ENCODE results near the gene HINFP.
"Not testable (repeated sequence)": the region's sequence is repeated elsewhere in the genome, so short reads cannot be mapped to it uniquely, and the experiment has no call there.

HINFP gene

DNA sequence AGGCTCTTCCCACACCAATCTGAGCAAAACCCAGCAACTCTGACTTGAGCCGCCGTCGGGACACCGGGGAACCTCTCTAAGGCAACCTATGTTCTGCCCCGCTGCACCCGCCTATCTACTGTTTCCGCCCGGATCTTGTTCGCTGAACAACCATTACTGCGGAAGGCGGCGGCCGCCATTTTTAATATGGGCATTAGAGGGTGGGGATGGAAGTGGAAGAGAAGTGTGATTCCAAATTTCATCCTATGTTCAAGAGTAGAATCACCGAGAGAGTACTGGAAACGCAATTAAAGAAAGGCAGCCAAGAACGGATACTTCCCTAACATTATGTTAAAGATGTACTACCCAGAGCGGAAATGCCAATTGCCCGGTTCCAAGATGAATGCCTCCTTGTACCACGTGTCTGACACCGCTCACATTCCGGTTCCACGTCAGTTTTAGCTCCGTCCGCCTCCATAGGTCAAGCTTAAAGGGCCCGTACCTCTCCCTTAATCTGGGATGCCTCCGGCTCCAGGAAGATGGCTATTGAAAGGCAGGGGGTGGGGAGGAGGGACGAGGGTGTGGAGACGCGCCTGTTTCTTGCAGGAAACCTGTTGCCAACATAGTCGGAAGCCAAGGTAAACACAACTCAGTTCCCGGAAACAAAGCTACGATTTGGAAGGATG, 19.5 kb upstream of the HINFP start, which contains the start of gene DPAGT1:
Gene DPAGT1 (minus strand): TSS at position 95 of the 665 bp plus-strand sequence. CDS start 198 bp downstream, outside the sequence.
- FAIRE-seq: peak; percentile 99
- DNase-seq (ENCODE audit: insufficient read length): no peak
- TF ChIP-seq TAF1 (IDR thresholded peaks at IDR 0.05; ENCODE audit: borderline replicate concordance, low read depth, low read length) (peak; percentile 86), POLR2A (IDR thresholded peaks at IDR 0.05; ENCODE audit: low read depth, low read length) (no peak), POLR2AphosphoS5 (IDR thresholded peaks at IDR 0.05; ENCODE audit: low read depth, low read length) (no peak)

DNA sequence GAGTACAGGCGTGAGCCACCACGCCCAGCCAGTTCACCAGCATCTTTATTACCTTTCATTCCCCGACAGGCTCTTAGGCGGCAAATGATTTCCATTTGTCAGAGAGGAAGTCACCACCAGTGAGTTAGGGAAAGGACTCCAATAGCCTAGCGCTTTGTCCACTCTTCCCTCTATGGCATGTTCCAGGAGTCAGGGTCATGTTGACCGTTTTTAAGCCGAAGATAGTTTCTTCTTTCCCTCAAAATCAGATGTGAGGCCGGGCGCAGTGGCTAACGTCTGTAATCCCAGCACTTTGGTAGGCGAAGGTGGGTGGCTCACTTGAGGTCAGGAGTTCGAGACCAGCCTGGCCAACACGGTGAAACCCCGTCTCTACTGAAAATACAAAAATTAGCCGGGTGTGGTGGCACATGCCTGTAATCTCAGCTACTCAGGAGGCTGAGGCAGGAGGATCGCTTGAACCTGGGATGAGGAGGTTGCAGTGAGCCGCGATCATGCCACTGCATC, 18.2 kb upstream of the HINFP start:
- DNase-seq (ENCODE audit: insufficient read length); FAIRE-seq: not testable (repeated sequence)

DNA sequence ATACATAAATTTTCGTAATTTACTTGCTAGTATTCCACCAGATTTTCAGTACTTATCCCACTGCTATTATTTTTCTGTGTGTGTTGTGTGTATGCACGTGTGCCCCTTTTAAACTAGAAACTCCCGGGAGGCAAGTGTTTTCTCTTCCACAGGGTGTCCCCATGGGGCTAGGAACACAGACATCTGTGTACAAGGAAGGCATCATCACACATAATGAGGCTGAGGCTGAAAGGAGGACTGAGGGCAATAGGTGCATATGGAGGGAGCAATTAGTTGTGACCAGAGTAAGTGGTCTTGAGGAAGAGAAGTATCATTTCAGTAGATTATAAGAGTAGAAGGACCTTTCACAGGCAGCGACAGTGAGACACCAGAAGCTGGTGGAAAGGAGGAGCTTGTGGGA, 17.6 kb upstream of the HINFP start:
- no peak for DNase-seq (ENCODE audit: insufficient read length)
- no peak for TF ChIP-seq POLR2A (IDR thresholded peaks at IDR 0.05; ENCODE audit: low read depth, low read length)
- no peak for TF ChIP-seq POLR2AphosphoS5 (IDR thresholded peaks at IDR 0.05; ENCODE audit: low read depth, low read length)
- TF ChIP-seq TAF1 (IDR thresholded peaks at IDR 0.05; ENCODE audit: borderline replicate concordance, low read depth, low read length): no peak
- no peak for FAIRE-seq

DNA sequence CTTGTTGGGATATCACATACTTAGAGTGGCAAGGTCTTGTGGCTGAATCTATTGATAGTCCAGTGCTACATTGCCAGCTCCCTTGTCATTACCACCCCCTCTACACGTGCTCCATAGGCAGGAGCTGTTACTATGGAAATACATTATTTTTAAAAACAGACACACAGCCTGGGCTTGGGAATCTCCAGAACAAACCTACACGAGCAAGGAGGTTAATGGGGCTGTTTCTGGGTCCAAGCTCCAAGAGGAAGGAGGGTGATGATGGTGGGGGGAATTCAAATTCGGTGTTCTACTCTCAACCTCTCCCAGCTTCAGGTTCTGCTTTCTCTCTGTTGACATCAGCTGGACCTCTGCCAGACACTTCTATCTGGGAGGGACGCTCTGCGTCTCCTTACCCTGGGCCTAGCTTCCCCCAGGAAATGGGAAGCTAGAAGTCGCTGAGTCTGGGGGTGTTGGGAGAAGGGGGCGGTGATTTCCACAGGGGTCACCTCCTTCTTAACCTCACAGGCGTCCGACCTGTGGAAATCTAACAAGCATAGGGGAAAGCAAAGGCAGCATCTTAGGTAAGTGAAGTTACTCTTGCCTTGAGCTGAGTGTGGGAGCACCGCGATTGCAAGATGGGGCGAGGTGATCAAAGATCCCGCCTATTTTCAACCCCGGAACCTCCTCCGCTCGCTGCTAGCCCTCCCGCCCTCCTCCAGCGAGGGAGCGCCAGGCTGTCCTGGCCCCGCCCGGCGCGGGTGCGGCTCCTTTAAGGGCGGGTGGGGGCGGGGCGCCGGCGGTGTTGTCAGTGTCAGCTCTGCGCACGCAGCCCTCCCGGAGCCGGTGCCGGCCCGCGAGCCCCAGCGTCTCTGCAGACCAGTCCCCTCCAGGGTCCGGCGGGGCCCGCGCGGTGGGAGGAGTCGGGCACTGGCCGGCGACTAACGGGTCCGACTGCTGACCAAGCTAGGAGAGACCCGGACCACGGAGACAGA, 14.5 kb upstream of the HINFP start, which contains the start of gene C2CD2L:
Gene C2CD2L (plus strand): TSS at position 781 of the 974 bp plus-strand sequence. CDS start 398 bp downstream, outside the sequence.
- TF ChIP-seq POLR2AphosphoS5 (IDR thresholded peaks at IDR 0.05; ENCODE audit: low read depth, low read length) (peak; percentile 64; the same call in 1 of the 2 replicates), POLR2A (IDR thresholded peaks at IDR 0.05; ENCODE audit: low read depth, low read length) (peak; percentile 77), TAF1 (IDR thresholded peaks at IDR 0.05; ENCODE audit: borderline replicate concordance, low read depth, low read length) (no peak)
- FAIRE-seq: peak; percentile 99
- peak; percentile 98 for DNase-seq (ENCODE audit: insufficient read length)

DNA sequence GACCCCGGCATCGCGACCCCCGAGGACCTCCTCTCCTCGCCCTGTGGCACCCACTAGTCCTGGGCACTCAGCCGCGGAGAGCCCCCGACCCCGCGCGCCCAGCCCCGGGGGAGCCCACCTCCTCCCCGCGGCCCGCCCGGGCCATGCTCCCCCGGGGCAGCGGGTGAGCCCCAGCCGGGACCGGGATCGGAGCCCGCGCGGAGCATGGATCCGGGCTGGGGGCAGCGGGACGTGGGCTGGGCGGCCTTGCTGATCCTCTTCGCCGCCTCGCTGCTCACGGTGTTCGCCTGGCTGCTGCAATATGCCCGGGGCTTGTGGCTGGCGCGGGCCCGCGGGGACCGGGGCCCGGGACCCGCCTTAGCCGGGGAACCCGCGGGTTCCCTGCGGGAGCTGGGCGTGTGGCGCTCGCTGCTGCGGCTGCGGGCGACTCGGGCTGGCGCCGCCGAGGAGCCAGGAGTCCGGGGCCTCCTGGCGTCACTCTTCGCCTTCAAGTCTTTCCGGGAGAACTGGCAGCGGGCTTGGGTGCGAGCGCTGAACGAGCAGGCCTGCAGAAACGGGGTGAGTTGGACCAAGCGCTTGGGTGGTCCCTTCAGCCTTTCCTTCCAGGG, 13.7 kb upstream of the HINFP start:
- TF ChIP-seq TAF1 (IDR thresholded peaks at IDR 0.05; ENCODE audit: borderline replicate concordance, low read depth, low read length) (no peak), POLR2A (IDR thresholded peaks at IDR 0.05; ENCODE audit: low read depth, low read length) (no peak), POLR2AphosphoS5 (IDR thresholded peaks at IDR 0.05; ENCODE audit: low read depth, low read length) (no peak)
- FAIRE-seq (peak; percentile 83), DNase-seq (ENCODE audit: insufficient read length) (no peak)

DNA sequence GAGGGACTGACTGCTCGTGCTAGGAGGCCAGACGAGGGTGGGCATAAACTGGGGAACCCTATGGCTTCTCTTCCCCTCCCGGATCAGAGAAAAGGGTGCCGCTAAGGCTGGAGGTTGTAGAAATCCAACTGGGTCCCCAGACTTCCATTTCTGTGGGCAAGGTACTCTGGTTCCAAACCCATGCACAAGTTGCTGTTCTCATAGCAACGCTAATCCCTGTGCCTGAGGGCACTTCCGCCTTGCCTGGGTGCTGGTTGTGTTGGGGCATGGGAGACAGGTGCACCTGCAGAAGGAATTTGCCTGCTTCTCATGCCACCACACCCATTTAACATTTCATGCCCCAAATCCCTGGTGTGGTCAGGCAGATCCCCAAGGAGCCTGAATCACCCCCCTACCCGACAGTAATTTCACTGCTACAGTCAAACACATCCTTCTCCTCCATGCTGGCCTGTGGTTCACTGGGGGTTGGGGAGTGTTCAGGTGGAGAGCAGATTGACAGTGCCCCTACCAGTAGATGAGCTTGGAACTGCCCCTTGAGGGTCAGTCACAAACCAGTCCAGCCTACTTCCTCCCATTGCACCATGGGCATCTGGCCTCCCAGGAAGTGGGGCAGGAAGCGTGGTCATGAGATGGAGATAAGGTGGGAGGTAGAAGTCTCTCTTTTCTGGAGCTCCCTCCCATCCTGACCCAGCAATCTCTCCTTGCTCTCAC, 13.1 kb upstream of the HINFP start:
- no peak for TF ChIP-seq TAF1 (IDR thresholded peaks at IDR 0.05; ENCODE audit: borderline replicate concordance, low read depth, low read length)
- no peak for TF ChIP-seq POLR2A (IDR thresholded peaks at IDR 0.05; ENCODE audit: low read depth, low read length)
- TF ChIP-seq POLR2AphosphoS5 (IDR thresholded peaks at IDR 0.05; ENCODE audit: low read depth, low read length): no peak
- DNase-seq (ENCODE audit: insufficient read length) (no peak), FAIRE-seq (peak; percentile 97)

DNA sequence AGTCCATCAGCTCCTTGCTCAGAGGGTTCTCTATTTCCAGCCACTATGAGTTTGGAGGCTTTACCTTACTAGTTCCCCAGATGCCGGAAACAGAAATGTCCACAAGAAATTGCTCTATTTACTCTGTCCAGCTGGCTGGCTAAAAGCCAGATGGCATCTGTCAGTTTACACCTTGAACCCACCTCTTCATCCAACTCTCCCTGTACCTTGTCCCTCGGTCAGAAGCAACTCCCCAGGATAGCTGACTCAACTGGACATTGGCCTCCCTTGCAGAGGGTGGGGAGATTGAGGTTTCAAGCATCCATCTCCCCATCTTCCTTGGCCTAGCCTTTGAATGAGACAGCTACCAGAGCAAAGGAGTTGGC, 12.5 kb upstream of the HINFP start:
- TF ChIP-seq POLR2A (IDR thresholded peaks at IDR 0.05; ENCODE audit: low read depth, low read length) (no peak), TAF1 (IDR thresholded peaks at IDR 0.05; ENCODE audit: borderline replicate concordance, low read depth, low read length) (no peak), POLR2AphosphoS5 (IDR thresholded peaks at IDR 0.05; ENCODE audit: low read depth, low read length) (no peak)
- DNase-seq (ENCODE audit: insufficient read length) (no peak), FAIRE-seq (no peak)

DNA sequence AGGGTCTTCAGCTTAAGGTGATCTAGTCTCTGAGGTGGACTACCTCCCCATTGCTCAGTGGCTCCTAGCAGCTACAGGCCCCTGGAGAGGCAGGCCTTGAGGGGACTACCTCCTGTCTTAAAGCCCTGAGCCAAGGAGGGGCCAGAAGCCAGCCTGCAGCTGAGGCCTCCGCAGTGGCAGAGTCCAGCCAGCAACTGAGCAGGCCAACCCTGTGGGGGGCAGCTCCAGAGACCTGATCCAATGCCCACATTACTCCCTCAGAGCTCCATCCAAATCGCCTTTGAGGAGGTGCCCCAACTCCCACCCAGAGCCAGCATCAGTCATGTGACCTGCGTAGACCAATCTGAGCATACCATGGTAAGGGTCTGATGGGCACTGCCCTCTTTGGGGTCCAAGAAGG, 11.5 kb upstream of the HINFP start:
- no peak for FAIRE-seq

DNA sequence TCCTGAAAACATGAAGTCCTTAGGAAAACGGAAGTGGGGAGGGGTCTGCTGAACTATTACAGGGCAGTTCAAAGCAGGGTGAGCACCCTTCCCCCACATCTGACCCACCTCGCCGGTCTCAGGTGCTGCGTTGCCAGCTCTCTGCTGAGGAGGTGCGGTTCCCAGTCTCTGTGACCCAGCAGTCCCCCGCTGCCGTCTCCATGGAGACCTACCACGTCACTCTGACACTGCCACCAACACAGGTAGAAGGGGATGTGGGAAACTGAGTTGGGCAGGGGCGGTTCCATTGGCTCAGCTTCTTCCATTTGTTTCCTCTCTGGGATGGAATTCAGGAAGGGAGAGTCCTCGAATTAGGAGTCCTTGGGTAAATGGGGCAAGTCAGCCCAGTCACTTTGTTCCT, 10.9 kb upstream of the HINFP start:
- FAIRE-seq (no peak), DNase-seq (ENCODE audit: insufficient read length) (no peak)
- TF ChIP-seq POLR2AphosphoS5 (IDR thresholded peaks at IDR 0.05; ENCODE audit: low read depth, low read length) (no peak), TAF1 (IDR thresholded peaks at IDR 0.05; ENCODE audit: borderline replicate concordance, low read depth, low read length) (no peak), POLR2A (IDR thresholded peaks at IDR 0.05; ENCODE audit: low read depth, low read length) (no peak)

More for the DNA sequence above, 11.5 kb upstream of the HINFP start:
- TF ChIP-seq POLR2AphosphoS5 (IDR thresholded peaks at IDR 0.05; ENCODE audit: low read depth, low read length) (no peak), POLR2A (IDR thresholded peaks at IDR 0.05; ENCODE audit: low read depth, low read length) (no peak), TAF1 (IDR thresholded peaks at IDR 0.05; ENCODE audit: borderline replicate concordance, low read depth, low read length) (no peak)
- DNase-seq (ENCODE audit: insufficient read length): no peak

DNA sequence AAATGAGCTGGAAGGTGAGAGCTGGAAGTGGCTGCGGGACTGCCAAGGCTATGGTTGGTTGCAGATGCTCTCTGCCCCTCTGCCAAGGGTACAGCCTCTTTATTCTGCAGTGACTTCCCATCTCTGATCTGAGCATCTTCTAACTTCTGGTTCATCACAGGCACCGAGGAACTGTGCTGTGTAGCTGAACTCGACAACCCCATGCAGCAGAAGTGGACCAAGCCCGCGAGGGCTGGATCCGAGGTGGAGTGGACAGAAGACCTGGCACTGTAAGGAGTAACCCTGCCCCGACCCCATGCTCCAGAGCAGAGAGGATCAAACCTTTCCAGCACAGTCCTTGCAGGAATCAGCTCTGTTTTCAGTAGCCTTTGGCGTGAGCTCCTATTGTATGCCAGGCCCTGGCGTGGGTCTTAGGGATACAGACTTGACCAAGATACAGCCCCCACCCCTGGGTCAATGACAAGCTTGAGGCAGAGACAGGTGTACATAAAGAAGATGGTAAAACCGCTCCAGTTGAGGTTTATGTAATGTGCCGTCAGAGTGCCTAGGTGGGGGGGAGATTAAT, 9.9 kb upstream of the HINFP start:
- TF ChIP-seq POLR2A (IDR thresholded peaks at IDR 0.05; ENCODE audit: low read depth, low read length) (no peak), POLR2AphosphoS5 (IDR thresholded peaks at IDR 0.05; ENCODE audit: low read depth, low read length) (no peak), TAF1 (IDR thresholded peaks at IDR 0.05; ENCODE audit: borderline replicate concordance, low read depth, low read length) (no peak)
- DNase-seq (ENCODE audit: insufficient read length) (no peak), FAIRE-seq (no peak)
